Right lobe of liver (tissue), 4 donors: ENCODE measurements around the gene TC2N.

Source experiments
- POLR2A ChIP-seq: fragments of 450-650 bp; IDR thresholded peaks from one replicate; pipeline ENCODE4 v1.6.1; 2017; ENCODE audit warnings: antibody characterized with exemption, mild to moderate bottlenecking
- TF ChIP-seq, protein P1 (sequence below), 4 donors: fragments of 200-600 bp in 3 of 4; fragments of 450-650 bp in 1 of 4; IDR thresholded peaks; one replicate each; pipeline versions ENCODE4 v1.5.1 to v1.8.0; 2016 to 2022; ENCODE audit warnings: antibody characterized with exemption in 4 of 4, mild to moderate bottlenecking in 2 of 4
- donor health status: DM: no; HTN: no; CAD: no.
- donor health status: DM: no; HTN: no; CAD: no.
- donor health status: DM: no; HTN: yes; CAD: no.

DNA sequence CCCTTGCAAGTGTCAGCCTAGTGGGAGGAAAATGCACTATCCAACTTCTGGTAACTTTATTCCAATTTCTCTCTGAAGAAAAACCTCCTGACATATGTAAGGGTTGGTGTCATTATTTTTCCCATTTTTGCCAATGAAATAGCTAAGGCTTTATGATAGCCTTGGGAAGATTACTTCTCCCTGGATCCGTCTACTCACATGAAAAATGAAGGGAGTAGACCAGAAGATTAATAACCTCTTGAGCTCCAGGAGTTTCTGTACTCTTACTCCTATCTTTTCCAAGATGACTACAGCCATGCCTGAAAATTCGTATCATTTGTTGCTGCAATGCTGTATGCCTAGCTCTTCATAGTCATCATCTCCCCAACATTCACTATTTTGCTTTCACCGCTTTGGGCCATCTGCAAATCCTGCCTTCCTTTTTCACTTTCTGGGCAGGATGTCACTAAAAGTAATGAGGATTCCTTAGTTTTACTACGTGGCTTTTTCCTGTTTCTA is 18.8 kb downstream of the TC2N start:
- TF ChIP-seq, protein P1, sequence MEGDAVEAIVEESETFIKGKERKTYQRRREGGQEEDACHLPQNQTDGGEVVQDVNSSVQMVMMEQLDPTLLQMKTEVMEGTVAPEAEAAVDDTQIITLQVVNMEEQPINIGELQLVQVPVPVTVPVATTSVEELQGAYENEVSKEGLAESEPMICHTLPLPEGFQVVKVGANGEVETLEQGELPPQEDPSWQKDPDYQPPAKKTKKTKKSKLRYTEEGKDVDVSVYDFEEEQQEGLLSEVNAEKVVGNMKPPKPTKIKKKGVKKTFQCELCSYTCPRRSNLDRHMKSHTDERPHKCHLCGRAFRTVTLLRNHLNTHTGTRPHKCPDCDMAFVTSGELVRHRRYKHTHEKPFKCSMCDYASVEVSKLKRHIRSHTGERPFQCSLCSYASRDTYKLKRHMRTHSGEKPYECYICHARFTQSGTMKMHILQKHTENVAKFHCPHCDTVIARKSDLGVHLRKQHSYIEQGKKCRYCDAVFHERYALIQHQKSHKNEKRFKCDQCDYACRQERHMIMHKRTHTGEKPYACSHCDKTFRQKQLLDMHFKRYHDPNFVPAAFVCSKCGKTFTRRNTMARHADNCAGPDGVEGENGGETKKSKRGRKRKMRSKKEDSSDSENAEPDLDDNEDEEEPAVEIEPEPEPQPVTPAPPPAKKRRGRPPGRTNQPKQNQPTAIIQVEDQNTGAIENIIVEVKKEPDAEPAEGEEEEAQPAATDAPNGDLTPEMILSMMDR (IDR thresholded peaks at IDR 0.05): no peak
- no peak for TF ChIP-seq POLR2A
